Prostate gland (tissue), 2 donors: ENCODE measurements around the gene DDX3Y. TPM values are rescaled to one million over a fixed set of nuclear protein-coding genes. Genes with fewer than 3 reads are reported as not detected.

Experiments
- DNase-seq: peaks from one replicate; pipeline ENCODE4 v3.0.0-alpha.2; 2019; ENCODE audit warnings: low spot score
- H3K27ac ChIP-seq, 2 donors: fragments of 200-600 bp; sonication (generic); 2 replicates each; pipeline ENCODE4 v1.5.1; 2017 to 2019
- H3K27me3 ChIP-seq: fragments of 200-600 bp; sonication (generic); replicated peaks from 2 replicates; pipeline ENCODE4 v1.5.1; 2019; ENCODE audit not compliant: insufficient read depth
- H3K36me3 ChIP-seq, 2 donors: fragments of 200-600 bp; sonication (generic); 1 replicate in 1 of 2; 2 replicates in 1 of 2; pipeline versions ENCODE4 v1.5.1 to v1.8.1; 2017 to 2019
- H3K4me1 ChIP-seq: fragments of 200-600 bp; sonication (generic); replicated peaks from 2 replicates; pipeline ENCODE4 v1.5.1; 2019
- H3K4me3 ChIP-seq, 2 donors: fragments of 200-600 bp; sonication (generic); 2 replicates each; pipeline ENCODE4 v1.5.1; 2017 to 2019
- H3K9me3 ChIP-seq: fragments of 200-600 bp; sonication (generic); 2 replicates; pipeline ENCODE4 v1.5.1; 2017
- CTCF ChIP-seq, 4 experiments: fragments of 200-600 bp in 2 of 4; fragments of 450-650 bp in 2 of 4; sonication (generic) in 2 of 4; IDR thresholded peaks; 1 replicate in 3 of 4; 2 replicates in 1 of 4; pipeline ENCODE4 v1.5.1; 2016 to 2019; ENCODE audit warnings: antibody characterized with exemption in 4 of 4, mild to moderate bottlenecking in 2 of 4, moderate library complexity in 2 of 4
- POLR2A ChIP-seq: fragments of 450-650 bp; IDR thresholded peaks from one replicate; pipeline ENCODE4 v1.6.1; 2016; ENCODE audit warnings: antibody characterized with exemption, mild to moderate bottlenecking
- POLR2AphosphoS5 ChIP-seq: sonication (generic); formaldehyde crosslinking; IDR thresholded peaks from one replicate; pipeline ENCODE4 v1.6.1; 2017; ENCODE audit warnings: antibody characterized with exemption
- WGBS: methylation state at CpG from one replicate; pipeline ENCODE4 v1.1.5; 2018; 5-methylcytosine and 5-hydroxymethylcytosine counted together
- intact Hi-C: fragments of 100-400 bp; cut with DNase I; formaldehyde crosslinking; loops from one replicate; pipeline ENCODE4 v1.14.2; 2022
- total RNA-seq, 2 donors: library from RNA; depleted of rRNA; stranded (reverse); fragments of >200 nt; gene quantifications; one replicate each; pipeline ENCODE4 v1.1.0, GENCODE V29; 2016

DDX3Y gene
- total RNA-seq, 2 donors from 2014 or later: 29.2 to 65.4 TPM

- intact Hi-C loops: no loop called here
- TF ChIP-seq CTCF (IDR thresholded peaks at IDR 0.05) (no peak), POLR2AphosphoS5 (no peak), POLR2A (no peak)
- no peak for DNase-seq
- Histone ChIP-seq H3K4me1 (no peaks in the 10 kb centered on the region), H3K36me3 (no peaks in the 10 kb centered on the region), H3K27ac (no peak overlapping the region), H3K4me3 (no peak overlapping the region), H3K27me3 (no peaks in the 10 kb centered on the region), H3K9me3 (no peaks in the 10 kb centered on the region)
- 85% methylated on average over 5 of the region's 5 CpGs for WGBS
These were observed 37.3 kb downstream of the DDX3Y start for GRCh38 chrY:12941725-12942687.

Other genes starting within 250 kb of the DDX3Y start
- gene USP9Y, start 203.6 kb upstream of the DDX3Y start, total RNA-seq: 10 to 100 TPM; 28.2 to 33.9 TPM